ENCODE measurements around the gene BOD1L1. TPM values are rescaled to one million over a fixed set of nuclear protein-coding genes. Genes with fewer than 3 reads are reported as not detected.

Gene BOD1L1
- total RNA-seq, 4 donors from 2014 or later, result 33.7 to 72.2 (median 60.8) TPM

- no peak overlapping the region for H3K4me3 ChIP-seq
- no peaks in the 10 kb centered on the region for H3K9me3 ChIP-seq
- no peaks in the 10 kb centered on the region for H3K36me3 ChIP-seq
- no peak for TF ChIP-seq POLR2AphosphoS5 (IDR thresholded peaks at IDR 0.05)
- TF ChIP-seq, protein P1, sequence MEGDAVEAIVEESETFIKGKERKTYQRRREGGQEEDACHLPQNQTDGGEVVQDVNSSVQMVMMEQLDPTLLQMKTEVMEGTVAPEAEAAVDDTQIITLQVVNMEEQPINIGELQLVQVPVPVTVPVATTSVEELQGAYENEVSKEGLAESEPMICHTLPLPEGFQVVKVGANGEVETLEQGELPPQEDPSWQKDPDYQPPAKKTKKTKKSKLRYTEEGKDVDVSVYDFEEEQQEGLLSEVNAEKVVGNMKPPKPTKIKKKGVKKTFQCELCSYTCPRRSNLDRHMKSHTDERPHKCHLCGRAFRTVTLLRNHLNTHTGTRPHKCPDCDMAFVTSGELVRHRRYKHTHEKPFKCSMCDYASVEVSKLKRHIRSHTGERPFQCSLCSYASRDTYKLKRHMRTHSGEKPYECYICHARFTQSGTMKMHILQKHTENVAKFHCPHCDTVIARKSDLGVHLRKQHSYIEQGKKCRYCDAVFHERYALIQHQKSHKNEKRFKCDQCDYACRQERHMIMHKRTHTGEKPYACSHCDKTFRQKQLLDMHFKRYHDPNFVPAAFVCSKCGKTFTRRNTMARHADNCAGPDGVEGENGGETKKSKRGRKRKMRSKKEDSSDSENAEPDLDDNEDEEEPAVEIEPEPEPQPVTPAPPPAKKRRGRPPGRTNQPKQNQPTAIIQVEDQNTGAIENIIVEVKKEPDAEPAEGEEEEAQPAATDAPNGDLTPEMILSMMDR (IDR thresholded peaks at IDR 0.05), result no peak
- no peak for TF ChIP-seq POLR2A (IDR thresholded peaks at IDR 0.05)
- no peak for TF ChIP-seq EP300 (IDR thresholded peaks at IDR 0.05; ENCODE audit: low read depth)
- in situ Hi-C loops (cut with MboI; ENCODE audit: low pct_ligation_motif_present in 1 of 4, low pct_unique_long_range_greater_than_20kb in 1 of 4, low sequenced_read_pairs in 3 of 4) (no loop called here), intact Hi-C loops (cut with DNase I; ENCODE audit: low total_unique reads) (no loop called here)
- DNase-seq, result no peak
- H3K27ac ChIP-seq, result no peak overlapping the region
- peaks cover 0 to 8% (median 2%) of the 10 kb centered on the region in 4 donors for H3K4me1 ChIP-seq
- 63 to 80% methylated on average over 3 of the region's 3 CpGs for WGBS, 2 donors (ENCODE audit: low coverage in 1 of 2)
- H3K27me3 ChIP-seq, result peaks cover 100% of the 10 kb centered on the region
Measured at GRCh38 chr4:13526658-13527057, 100.9 kb downstream of the BOD1L1 start.

DNA sequence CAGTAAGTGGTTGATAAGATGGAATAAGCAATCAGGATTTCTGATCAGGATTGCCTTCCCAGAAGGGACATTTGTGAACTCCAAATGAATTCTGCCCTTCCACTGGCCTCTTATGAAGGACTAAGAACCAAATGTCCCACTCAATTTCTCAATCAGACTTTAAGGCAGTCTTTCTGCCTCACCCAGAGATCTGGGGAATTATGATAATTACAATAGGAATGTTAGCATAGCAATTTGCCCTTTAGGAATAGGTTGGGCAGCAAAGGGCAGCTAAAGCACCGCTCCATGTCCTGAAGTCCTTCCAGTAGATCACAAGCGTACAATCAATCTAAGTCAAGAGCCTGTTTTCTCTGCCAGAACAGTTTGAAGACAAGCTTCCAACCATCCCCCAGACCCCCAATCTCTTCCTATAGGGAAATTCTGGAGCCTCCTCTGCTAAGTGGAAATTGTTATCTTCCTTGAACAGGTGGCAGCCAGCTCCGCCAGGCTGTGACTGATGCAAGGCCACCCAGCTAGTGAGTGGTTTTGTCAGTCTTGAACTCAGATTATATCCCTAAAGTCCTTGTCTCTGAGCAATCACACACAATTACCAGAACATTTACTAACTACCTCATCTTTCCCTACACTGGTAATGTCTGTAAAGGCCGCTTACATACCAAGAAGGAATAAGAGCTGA lies 101.8 kb downstream of the BOD1L1 start:
- DNase-seq, result no peak
- intact Hi-C loops (cut with DNase I; ENCODE audit: low total_unique reads) (no loop called here), in situ Hi-C loops (cut with MboI; ENCODE audit: low pct_ligation_motif_present in 1 of 4, low pct_unique_long_range_greater_than_20kb in 1 of 4, low sequenced_read_pairs in 3 of 4) (no loop called here)
- peaks cover 0 to 8% (median 2%) of the 10 kb centered on the region in 4 donors for H3K4me1 ChIP-seq
- no peaks in the 10 kb centered on the region for H3K36me3 ChIP-seq
- no peak overlapping the region for H3K4me3 ChIP-seq
- no peak for TF ChIP-seq POLR2A (IDR thresholded peaks at IDR 0.05)
- TF ChIP-seq, protein P1 (IDR thresholded peaks at IDR 0.05), result no peak
- TF ChIP-seq POLR2AphosphoS5 (IDR thresholded peaks at IDR 0.05), result no peak
- TF ChIP-seq EP300 (IDR thresholded peaks at IDR 0.05; ENCODE audit: low read depth), result no peak
- peaks cover 100% of the 10 kb centered on the region for H3K27me3 ChIP-seq
- 79% methylated on average over 4 of the region's 4 CpGs; no CpG with 5 or more reads in 1 of the 2 donors for WGBS, 2 donors (ENCODE audit: low coverage in 1 of 2)
- H3K9me3 ChIP-seq, result no peaks in the 10 kb centered on the region
- H3K27ac ChIP-seq, result no peak overlapping the region

GRCh38 chr4:13524504-13525243 lies 102.9 kb downstream of the BOD1L1 start:
- WGBS, 2 donors (ENCODE audit: low coverage in 1 of 2), result 46 to 77% methylated on average over 3 to 36 of the region's 36 CpGs
- Histone ChIP-seq H3K27me3 (peaks cover 95% of the 10 kb centered on the region), H3K36me3 (no peaks in the 10 kb centered on the region), H3K4me1 (peaks cover 0 to 8% (median 2%) of the 10 kb centered on the region in 4 donors), H3K27ac (no peak overlapping the region), H3K9me3 (no peaks in the 10 kb centered on the region), H3K4me3 (no peak overlapping the region)
- TF ChIP-seq POLR2A (IDR thresholded peaks at IDR 0.05), result no peak
- TF ChIP-seq, protein P1 (IDR thresholded peaks at IDR 0.05), result no peak
- no peak for TF ChIP-seq POLR2AphosphoS5 (IDR thresholded peaks at IDR 0.05)
- TF ChIP-seq EP300 (IDR thresholded peaks at IDR 0.05; ENCODE audit: low read depth), result no peak
- intact Hi-C loops (cut with DNase I; ENCODE audit: low total_unique reads) (no loop called here), in situ Hi-C loops (cut with MboI; ENCODE audit: low pct_ligation_motif_present in 1 of 4, low pct_unique_long_range_greater_than_20kb in 1 of 4, low sequenced_read_pairs in 3 of 4) (no loop called here)
- no peak for DNase-seq

GRCh38 chr4:13523591-13524503 lies 103.7 kb downstream of the BOD1L1 start:
- no peak for DNase-seq
- Histone ChIP-seq H3K4me1 (peaks cover 0 to 8% (median 2%) of the 10 kb centered on the region in 4 donors), H3K36me3 (no peaks in the 10 kb centered on the region), H3K9me3 (no peaks in the 10 kb centered on the region), H3K4me3 (no peak overlapping the region), H3K27me3 (peaks cover 87% of the 10 kb centered on the region), H3K27ac (no peak overlapping the region)
- intact Hi-C loops (cut with DNase I; ENCODE audit: low total_unique reads), result no loop called here
- no peak for TF ChIP-seq EP300 (IDR thresholded peaks at IDR 0.05; ENCODE audit: low read depth)
- no peak for TF ChIP-seq POLR2AphosphoS5 (IDR thresholded peaks at IDR 0.05)
- TF ChIP-seq, protein P1 (IDR thresholded peaks at IDR 0.05), result no peak
- TF ChIP-seq POLR2A (IDR thresholded peaks at IDR 0.05), result no peak
- in situ Hi-C loops (cut with MboI; ENCODE audit: low pct_ligation_motif_present in 1 of 4, low pct_unique_long_range_greater_than_20kb in 1 of 4, low sequenced_read_pairs in 3 of 4), result no loop called here
- 36 to 52% methylated on average over 13 to 58 of the region's 59 CpGs for WGBS, 2 donors (ENCODE audit: low coverage in 1 of 2)

Measured in transverse colon (tissue), 4 donors.